GM12878 (cell line): Measurements from ENCODE around the gene NEUROD6.

Experiments used
- CHD1 ChIP-seq: IDR thresholded peaks from 2 replicates; pipeline ENCODE4 v1.6.1; 2012; ENCODE audit warnings: low read depth, low read length, improper control_type of control experiment
- EP300 ChIP-seq, 2 experiments: fragments of 150-350 bp in 1 of 2; IDR thresholded peaks; 2 replicates each; pipeline ENCODE4 v1.6.1; 2011 to 2012; ENCODE audit warnings: low read depth in 2 of 2, low read length in 2 of 2, borderline replicate concordance in 1 of 2, improper control_type of control experiment in 1 of 2, inconsistent platforms in 1 of 2; ENCODE audit not compliant: control insufficient read depth in 1 of 2
- FOXK2 ChIP-seq: fragments of 450-650 bp; IDR thresholded peaks from 2 replicates; pipeline ENCODE4 v1.6.1; 2017; ENCODE audit warnings: mild to moderate bottlenecking, moderate library complexity
- POLR2AphosphoS5 ChIP-seq: IDR thresholded peaks from 2 replicates; pipeline ENCODE4 v1.6.1; 2011; ENCODE audit warnings: mild to moderate bottlenecking, low read length, inconsistent platforms
- STAT3 ChIP-seq: IDR thresholded peaks from 2 replicates; pipeline ENCODE4 v1.6.1; 2011; ENCODE audit warnings: low read depth, low read length, improper control_type of control experiment
- TF ChIP-seq, protein P1 (sequence below), 3 experiments: IDR thresholded peaks in 2 of 3; conservative IDR thresholded peaks in 1 of 3; 2 replicates each; pipeline ENCODE4 v1.5.1; 2011; ENCODE audit warnings: low read depth in 3 of 3, low read length in 3 of 3, mild to moderate bottlenecking in 3 of 3, control low read depth in 2 of 3, moderate library complexity in 2 of 3, inconsistent platforms in 1 of 3, mixed read lengths in 1 of 3; ENCODE audit not compliant: control insufficient read depth in 2 of 3, insufficient read depth in 1 of 3; ENCODE audit errors: extremely low read depth in 1 of 3
- TF ChIP-seq, protein P2 (sequence below): IDR thresholded peaks from 2 replicates; pipeline ENCODE4 v1.6.1; 2012; ENCODE audit warnings: low read depth, low read length, improper control_type of control experiment
- TF ChIP-seq, protein P3 (sequence below): IDR thresholded peaks from 2 replicates; pipeline ENCODE4 v1.6.1; 2012; ENCODE audit warnings: mild to moderate bottlenecking, low read depth, low read length

DNA sequence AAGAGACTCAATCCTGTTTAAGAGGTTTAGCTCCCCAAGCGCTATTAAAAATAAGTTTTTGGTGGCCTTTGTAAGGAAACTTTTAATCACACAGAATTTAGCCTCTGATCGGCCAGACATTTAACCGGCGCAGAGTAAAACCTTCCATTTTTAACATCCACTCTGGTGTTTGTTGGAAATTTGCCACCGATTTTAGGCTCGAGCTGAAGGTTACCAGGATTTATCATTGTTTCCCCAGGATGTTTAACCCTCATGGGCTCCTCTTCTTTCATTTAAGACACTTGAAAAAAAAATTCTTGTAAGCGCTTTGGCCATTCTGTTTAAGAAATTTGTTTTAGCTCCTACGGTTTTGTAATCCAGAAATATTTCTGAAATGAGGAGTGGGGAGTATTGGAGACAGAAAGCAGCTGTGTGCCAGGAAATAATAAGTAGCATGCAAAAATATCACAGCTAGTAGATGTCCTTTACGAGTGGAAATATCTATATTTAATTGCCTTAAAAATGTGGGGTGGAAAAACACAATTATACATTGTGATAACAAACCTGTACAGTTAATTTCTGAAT, 3.4 kb downstream of the NEUROD6 start:
- TF ChIP-seq, protein P1, sequence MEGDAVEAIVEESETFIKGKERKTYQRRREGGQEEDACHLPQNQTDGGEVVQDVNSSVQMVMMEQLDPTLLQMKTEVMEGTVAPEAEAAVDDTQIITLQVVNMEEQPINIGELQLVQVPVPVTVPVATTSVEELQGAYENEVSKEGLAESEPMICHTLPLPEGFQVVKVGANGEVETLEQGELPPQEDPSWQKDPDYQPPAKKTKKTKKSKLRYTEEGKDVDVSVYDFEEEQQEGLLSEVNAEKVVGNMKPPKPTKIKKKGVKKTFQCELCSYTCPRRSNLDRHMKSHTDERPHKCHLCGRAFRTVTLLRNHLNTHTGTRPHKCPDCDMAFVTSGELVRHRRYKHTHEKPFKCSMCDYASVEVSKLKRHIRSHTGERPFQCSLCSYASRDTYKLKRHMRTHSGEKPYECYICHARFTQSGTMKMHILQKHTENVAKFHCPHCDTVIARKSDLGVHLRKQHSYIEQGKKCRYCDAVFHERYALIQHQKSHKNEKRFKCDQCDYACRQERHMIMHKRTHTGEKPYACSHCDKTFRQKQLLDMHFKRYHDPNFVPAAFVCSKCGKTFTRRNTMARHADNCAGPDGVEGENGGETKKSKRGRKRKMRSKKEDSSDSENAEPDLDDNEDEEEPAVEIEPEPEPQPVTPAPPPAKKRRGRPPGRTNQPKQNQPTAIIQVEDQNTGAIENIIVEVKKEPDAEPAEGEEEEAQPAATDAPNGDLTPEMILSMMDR (IDR thresholded peaks at IDR 0.05 in 2 of 3, conservative IDR thresholded peaks at IDR 0.05 in 1 of 3; ENCODE audit: control insufficient read depth in 2 of 3, extremely low read depth in 1 of 3, insufficient read depth in 1 of 3, low read depth in 3 of 3, low read length in 3 of 3), result no peak
- no peak for TF ChIP-seq POLR2AphosphoS5
- TF ChIP-seq, protein P2, sequence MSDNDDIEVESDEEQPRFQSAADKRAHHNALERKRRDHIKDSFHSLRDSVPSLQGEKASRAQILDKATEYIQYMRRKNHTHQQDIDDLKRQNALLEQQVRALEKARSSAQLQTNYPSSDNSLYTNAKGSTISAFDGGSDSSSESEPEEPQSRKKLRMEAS, result no peak
- TF ChIP-seq FOXK2, result no peak
- TF ChIP-seq STAT3, result no peak
- TF ChIP-seq CHD1, result no peak
- TF ChIP-seq, protein P3, sequence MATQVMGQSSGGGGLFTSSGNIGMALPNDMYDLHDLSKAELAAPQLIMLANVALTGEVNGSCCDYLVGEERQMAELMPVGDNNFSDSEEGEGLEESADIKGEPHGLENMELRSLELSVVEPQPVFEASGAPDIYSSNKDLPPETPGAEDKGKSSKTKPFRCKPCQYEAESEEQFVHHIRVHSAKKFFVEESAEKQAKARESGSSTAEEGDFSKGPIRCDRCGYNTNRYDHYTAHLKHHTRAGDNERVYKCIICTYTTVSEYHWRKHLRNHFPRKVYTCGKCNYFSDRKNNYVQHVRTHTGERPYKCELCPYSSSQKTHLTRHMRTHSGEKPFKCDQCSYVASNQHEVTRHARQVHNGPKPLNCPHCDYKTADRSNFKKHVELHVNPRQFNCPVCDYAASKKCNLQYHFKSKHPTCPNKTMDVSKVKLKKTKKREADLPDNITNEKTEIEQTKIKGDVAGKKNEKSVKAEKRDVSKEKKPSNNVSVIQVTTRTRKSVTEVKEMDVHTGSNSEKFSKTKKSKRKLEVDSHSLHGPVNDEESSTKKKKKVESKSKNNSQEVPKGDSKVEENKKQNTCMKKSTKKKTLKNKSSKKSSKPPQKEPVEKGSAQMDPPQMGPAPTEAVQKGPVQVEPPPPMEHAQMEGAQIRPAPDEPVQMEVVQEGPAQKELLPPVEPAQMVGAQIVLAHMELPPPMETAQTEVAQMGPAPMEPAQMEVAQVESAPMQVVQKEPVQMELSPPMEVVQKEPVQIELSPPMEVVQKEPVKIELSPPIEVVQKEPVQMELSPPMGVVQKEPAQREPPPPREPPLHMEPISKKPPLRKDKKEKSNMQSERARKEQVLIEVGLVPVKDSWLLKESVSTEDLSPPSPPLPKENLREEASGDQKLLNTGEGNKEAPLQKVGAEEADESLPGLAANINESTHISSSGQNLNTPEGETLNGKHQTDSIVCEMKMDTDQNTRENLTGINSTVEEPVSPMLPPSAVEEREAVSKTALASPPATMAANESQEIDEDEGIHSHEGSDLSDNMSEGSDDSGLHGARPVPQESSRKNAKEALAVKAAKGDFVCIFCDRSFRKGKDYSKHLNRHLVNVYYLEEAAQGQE, result no peak
- TF ChIP-seq EP300 (IDR thresholded peaks at IDR 0.05; ENCODE audit: borderline replicate concordance in 1 of 2, control insufficient read depth in 1 of 2, low read depth in 2 of 2, low read length in 2 of 2), result no peak
